Mucosa of descending colon (tissue), 3 donors: ENCODE measurements around the gene MARCHF9. TPM values are rescaled to one million over a fixed set of nuclear protein-coding genes. Genes with fewer than 3 reads are reported as not detected.
A peak's percentile ranks its signal among the peaks of the same experiment; 100 is the strongest.

ENCODE experiments used
- ATAC-seq: fragments of 200-7000 bp; cut with Tn5 transposase; one replicate; pipeline ENCODE4 v1.9.1; 2020; ENCODE audit warnings: mild to moderate bottlenecking, moderate library complexity
- DNase-seq, 3 donors: peaks; one replicate each; pipeline ENCODE4 v3.0.0-alpha.2; 2020
- H3K36me3 ChIP-seq: fragments of 200-600 bp; one replicate; pipeline ENCODE4 v1.8.0; 2021; ENCODE audit warnings: low read depth, mild to moderate bottlenecking
- H3K4me1 ChIP-seq: fragments of 200-600 bp; one replicate; pipeline ENCODE4 v1.8.0; 2021; ENCODE audit warnings: low read depth, mild to moderate bottlenecking
- H3K4me3 ChIP-seq: fragments of 200-600 bp; one replicate; pipeline ENCODE4 v1.8.0; 2021; ENCODE audit warnings: mild to moderate bottlenecking
- H3K9me3 ChIP-seq: fragments of 200-600 bp; one replicate; pipeline ENCODE4 v1.8.0; 2021; ENCODE audit warnings: mild to moderate bottlenecking
- CTCF ChIP-seq: fragments of 200-600 bp; IDR thresholded peaks from one replicate; pipeline ENCODE4 v1.8.0; 2022; ENCODE audit warnings: antibody characterized with exemption, mild to moderate bottlenecking
- intact Hi-C, 2 donors: fragments of 100-400 bp; cut with DNase I in 1 of 2; cut with micrococcal nuclease in 1 of 2; formaldehyde crosslinking; loops; one replicate each; pipeline versions ENCODE4 v1.11.0 to v1.11.1; 2022; cut with DNase I, micrococcal nuclease
- total RNA-seq, 3 donors: library from RNA; stranded (reverse); fragmentation: NEBNext Ultra II Directional in 2 of 3; extraction: Animal tissue kit (Norgen Biotek cat#: 25700) in 2 of 3; gene quantifications; one replicate each; pipeline versions ENCODE4 v1.2.1 to v1.2.4, GENCODE V29; 2021 to 2023
- donor health status: DM: no; HTN: no; CAD: no; lungs with moderate emphysema.
- donor health status: DM: no; HTN: no; CAD: no.
- donor health status: DM: no; HTN: yes; CAD: no.

Gene MARCHF9
- total RNA-seq, 3 donors from 2014 or later, result 10.5 to 15.1 (median 11.7) TPM

- no peak for TF ChIP-seq CTCF
- ATAC-seq (peak; percentile 91), DNase-seq (peak; percentile 94 to 99 (median 98))
- Histone ChIP-seq H3K4me1 (peaks cover 7% of the 10 kb centered on the region), H3K9me3 (no peaks in the 10 kb centered on the region), H3K4me3 (peak within 1 kb of the TSS; percentile 70), H3K36me3 (no peaks in the 10 kb centered on the region)
- intact Hi-C loops, result no loop called here
Observed at GRCh38 chr12:57744777-57745484, 10.0 kb upstream of the MARCHF9 start, which contains the start of gene TSPAN31. Gene TSPAN31 (plus strand): TSS chr12:57745039. CDS start chr12:57745155, 116 bp downstream.

GRCh38 chr12:57745485-57745881, 9.4 kb upstream of the MARCHF9 start:
- peak in 1 of 3 donors; percentile 31 for DNase-seq
- intact Hi-C loops, result no loop called here

GRCh38 chr12:57746025-57746424, 8.9 kb upstream of the MARCHF9 start:
- TF ChIP-seq CTCF, result no peak
- Histone ChIP-seq H3K4me3 (no peak overlapping the region), H3K4me1 (peaks cover 8% of the 10 kb centered on the region), H3K36me3 (no peaks in the 10 kb centered on the region), H3K9me3 (no peaks in the 10 kb centered on the region)
- ATAC-seq (no peak), DNase-seq (no peak)
- intact Hi-C loops, result no loop called here

More at GRCh38 chr12:57745485-57745881, 9.4 kb upstream of the MARCHF9 start:
- H3K4me3 ChIP-seq, result peak overlapping the region; percentile 70
- TF ChIP-seq CTCF, result no peak
- H3K36me3 ChIP-seq, result no peaks in the 10 kb centered on the region
- ATAC-seq, result peak; percentile 1
- no peaks in the 10 kb centered on the region for H3K9me3 ChIP-seq
- H3K4me1 ChIP-seq, result peaks cover 7% of the 10 kb centered on the region

GRCh38 chr12:57749061-57749460, 5.8 kb upstream of the MARCHF9 start:
- no peak for TF ChIP-seq CTCF
- Histone ChIP-seq H3K36me3 (no peaks in the 10 kb centered on the region), H3K4me3 (no peak overlapping the region), H3K4me1 (peaks cover 29% of the 10 kb centered on the region), H3K9me3 (no peaks in the 10 kb centered on the region)
- DNase-seq (no peak), ATAC-seq (no peak)
- intact Hi-C loops, result no loop called here

- no peak for DNase-seq
- intact Hi-C loops, result no loop called here
- Histone ChIP-seq H3K9me3 (no peaks in the 10 kb centered on the region), H3K36me3 (no peaks in the 10 kb centered on the region), H3K4me1 (peaks cover 30% of the 10 kb centered on the region), H3K4me3 (no peak overlapping the region)
- no peak for TF ChIP-seq CTCF
- no peak for ATAC-seq
Observed at GRCh38 chr12:57750561-57751431, 4.1 kb upstream of the MARCHF9 start.
